ENCODE results near the gene TNRC6C.

Gene TNRC6C, protein sequence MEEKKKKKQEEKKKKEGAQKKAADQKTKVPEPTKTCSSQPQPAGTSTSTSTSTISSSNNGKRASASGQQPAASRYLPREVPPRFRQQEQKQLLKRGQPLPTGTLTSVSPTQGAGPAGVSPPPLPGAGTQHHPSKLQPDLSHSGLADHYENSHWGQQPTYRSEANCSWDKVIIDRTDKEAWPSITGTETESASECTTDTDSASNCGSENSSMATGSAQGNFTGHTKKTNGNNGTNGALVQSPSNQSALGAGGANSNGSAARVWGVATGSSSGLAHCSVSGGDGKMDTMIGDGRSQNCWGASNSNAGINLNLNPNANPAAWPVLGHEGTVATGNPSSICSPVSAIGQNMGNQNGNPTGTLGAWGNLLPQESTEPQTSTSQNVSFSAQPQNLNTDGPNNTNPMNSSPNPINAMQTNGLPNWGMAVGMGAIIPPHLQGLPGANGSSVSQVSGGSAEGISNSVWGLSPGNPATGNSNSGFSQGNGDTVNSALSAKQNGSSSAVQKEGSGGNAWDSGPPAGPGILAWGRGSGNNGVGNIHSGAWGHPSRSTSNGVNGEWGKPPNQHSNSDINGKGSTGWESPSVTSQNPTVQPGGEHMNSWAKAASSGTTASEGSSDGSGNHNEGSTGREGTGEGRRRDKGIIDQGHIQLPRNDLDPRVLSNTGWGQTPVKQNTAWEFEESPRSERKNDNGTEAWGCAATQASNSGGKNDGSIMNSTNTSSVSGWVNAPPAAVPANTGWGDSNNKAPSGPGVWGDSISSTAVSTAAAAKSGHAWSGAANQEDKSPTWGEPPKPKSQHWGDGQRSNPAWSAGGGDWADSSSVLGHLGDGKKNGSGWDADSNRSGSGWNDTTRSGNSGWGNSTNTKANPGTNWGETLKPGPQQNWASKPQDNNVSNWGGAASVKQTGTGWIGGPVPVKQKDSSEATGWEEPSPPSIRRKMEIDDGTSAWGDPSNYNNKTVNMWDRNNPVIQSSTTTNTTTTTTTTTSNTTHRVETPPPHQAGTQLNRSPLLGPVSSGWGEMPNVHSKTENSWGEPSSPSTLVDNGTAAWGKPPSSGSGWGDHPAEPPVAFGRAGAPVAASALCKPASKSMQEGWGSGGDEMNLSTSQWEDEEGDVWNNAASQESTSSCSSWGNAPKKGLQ (N-terminal part only)

DNA sequence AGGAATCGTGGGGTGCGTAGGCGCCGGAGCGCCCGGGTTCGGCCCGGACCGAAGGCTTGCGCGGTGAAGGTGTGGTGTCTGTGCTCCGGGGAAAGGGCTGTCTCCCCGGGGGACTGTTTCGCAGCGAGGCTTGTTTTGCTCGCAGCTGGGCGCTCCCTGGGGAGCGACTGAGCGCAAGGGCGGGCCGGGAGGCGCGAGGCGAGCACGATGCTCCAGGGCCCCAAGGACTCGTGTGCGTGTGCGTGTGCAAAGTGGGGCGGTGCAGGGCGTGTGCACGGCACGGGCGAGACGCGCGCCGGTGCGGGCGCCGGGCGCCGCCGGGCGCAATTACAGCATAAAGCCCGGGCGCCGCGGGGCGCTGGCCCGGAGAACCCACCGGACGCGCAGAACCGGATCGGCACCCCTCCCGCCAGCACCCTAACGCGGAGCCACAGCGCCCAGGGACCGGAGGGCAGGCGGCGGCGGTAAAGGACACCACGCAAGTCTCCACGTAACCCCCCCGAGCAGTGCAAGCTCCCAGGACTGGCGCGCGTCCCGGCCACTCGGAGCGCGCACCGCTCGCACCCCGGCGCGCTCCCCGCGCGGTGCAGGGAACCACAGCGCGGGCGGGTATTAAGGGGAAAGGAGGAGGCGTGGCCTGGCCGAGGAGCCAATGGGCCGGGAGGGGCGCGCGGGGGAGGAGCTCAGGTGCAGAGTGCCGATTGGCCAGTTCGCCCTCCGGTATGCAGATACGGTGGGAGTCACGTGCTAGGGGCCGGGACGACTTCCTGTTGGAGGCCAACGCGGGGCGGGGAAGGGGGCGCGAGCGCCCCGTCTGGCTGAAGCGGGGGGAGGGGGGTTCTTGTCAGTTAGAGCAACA, at the start of gene TNRC6C:
TNRC6C (plus strand) TSS at position 847 of the 859 bp plus-strand sequence. CDS start 45,504 bp downstream, outside the sequence.
- DNase-seq = peak; percentile 100

DNA sequence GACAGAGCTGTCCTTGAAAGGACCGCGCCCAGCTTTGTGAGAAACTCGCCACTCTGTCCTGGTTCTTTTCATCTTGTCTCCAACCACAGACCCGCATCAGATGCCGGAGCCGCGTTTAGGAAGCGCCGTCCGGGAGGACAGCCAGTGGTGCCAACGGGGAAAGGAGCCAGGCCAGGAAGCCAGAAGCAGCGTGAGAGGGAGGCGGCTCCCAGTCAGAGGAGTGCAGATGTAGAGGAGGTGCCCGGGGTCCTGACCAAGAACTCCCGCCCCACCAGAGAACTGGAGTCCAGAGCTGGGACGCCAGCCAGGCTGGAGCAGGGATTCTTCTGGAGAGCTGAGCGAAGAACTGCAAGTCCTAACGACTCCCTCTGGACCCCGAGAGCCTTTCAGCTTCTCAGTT, 49.3 kb upstream of the TNRC6C start:
- no peak for DNase-seq

DNA sequence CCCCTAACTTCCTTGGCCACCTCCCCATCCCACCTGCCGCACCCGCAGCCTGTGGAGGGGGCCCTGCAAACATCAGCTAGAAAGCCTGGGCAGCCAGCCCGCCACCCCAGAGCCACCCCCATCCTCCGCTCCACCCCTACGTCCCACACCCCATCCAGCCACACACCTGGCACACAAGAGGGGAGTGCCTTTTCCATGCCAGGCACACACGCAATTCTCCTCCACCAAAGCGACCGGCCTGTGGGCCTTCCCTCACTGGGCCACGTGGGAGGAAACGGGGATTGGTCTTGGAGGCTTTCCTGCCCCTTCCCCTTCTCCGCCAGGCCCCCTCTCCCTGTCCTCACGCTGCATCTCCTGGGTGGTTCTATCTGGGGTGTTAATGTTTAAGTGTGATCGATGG, 48.7 kb upstream of the TNRC6C start:
- no peak for DNase-seq

DNA sequence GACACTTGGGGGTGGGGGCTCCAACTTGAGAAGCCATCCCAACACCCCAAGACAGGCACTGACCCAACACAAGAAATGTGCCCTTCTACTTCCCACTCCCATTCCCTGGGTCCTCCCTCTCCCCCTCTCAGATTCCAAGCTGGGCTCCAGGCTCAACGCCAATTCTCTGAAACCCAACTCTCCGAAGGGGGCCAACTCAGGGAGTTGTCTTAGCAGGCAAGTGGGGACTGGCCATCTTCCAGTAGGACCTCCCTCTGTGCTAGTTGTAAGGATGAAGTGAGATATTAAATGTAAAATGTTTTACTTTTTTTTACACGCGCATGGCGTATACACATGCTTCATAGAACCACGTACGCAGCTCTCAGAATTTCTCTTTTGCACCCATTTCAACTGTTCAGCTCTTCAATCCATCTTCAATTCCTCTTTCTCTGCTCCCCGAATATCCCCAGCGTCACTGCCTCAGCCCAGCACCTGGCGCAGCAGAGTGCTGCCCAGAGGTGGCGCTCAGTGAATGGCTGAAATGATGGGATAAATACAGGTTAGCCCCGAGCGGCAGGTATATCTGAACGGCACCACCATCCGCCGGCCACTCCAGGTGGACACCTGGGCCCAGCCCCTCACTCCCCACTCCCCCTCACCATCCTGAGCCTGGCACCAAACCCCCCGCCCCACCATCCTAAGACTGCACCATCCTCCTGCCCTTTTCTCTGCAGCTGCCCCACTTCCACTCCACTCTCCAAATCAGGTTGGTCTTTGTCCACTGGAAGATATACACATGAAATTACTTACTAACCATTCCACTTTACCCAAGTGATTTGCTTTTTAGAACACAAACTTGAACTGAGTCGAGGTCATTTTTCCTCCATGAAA, 43.9 kb upstream of the TNRC6C start:
- no peak for DNase-seq

DNA sequence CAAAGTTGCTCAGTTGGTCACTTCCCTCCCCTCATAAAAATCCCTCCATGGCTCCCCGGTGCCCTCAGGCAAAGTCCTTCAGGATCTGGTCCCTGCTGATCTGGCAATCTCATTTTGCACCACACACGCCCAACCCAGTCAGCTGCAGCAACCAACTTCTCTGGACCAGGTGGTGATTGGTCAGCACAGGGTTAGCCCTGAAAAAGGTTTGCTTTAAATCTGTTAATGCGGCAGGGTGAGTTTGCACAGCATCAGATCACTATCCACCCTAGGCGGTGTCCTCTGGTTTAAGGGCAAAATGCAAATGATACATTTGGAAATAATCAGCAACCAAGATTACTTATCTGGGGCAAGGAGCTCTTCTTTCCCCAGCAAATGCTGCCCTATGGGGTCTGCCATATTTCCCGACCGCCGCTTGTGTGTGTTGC, 42.9 kb upstream of the TNRC6C start:
- DNase-seq = no peak

DNA sequence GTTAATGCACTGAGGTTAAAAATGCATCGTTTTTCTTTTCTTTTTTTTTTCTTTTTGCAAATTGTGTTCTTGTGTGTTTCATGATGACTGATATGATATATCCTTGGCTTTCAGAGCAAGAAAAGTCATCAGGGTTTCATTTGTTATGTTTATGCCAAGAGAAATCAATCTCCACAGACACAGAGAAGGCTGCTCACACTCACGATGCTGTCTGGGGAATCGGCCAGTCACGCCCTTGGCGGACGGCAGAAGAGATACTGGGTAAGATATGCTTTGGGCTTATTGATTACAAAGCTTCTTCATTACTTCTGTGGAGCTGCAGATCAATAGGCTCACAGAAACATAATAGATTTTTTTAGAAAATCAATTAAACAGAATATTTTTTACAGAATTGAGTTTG, 42.2 kb upstream of the TNRC6C start:
- DNase-seq = no peak

DNA sequence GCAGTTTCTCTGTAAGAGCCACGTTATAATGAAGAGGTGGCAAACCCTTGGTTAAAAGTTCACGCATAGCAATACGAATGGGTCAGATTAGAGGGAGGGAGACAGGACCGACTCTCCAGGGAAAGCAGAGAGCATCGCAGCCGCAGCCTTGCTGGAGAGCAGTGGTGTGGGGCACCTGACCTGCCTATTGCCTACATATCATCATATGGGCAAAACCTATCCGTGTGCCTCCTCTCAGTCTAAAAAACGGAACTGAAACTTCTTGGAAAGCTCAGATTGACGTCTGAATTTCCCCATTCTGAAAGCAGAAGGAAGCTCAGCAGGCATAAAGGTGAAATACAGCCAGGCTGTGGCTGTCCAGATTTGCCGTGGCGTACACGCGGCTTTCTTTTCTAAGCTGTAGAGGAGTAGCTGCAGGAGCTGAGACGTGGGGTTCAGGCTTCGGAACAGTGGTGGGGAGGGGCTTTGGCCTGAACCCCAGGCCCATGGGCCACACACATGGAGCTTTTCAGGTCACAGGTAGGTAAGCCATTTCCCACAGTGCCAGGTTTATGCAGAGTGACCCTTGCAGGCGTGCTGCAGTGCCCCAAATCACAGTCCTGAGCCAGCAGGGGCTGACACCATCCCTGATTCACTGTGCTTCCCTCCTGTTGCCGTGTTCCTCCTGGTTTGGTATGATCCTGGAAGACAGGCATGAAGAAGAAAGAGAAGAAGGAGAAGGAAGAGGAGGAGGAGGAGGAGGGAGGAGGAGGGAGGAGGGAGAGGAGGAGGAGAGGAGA, 41.6 kb upstream of the TNRC6C start:
- no peak for DNase-seq

DNA sequence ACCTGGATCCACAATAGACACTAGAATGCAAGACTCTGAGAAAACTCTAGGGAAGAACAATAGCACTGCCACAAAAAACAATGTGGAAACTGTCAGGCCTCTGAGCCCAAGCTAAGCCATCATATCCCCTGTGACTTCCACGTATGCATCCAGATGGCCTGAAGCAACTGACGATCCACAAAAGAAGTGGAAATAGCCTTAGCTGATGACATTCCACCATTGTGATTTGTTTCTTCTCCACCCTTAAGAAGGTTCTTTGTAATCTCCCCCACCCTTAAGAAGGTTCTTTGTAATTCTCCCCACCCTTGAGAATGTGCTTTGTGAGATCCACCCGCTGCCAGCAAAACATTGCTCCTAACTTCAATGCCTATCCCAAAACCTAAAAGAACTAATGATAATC, 39.2 kb upstream of the TNRC6C start:
- no peak for DNase-seq

DNA sequence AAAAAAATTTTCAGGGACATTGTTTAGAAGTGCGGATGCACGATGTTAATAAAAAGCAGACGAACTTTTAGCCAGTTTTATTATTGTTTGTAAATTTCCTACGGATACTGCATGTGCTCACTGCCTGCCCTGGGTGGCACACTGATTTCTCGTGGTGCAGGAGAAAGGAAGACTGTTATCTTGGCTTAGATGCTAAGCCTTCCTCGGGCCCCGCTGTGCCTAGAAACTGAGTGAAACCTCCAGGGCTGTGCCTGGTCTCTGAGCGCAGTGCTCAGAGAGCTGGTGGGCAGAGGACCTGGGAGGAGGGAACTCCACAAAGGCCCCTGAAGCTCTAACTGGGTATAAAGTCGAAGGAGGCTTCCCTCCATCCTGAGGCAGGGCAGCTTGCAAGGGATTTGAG, 35.4 kb upstream of the TNRC6C start:
- no peak for DNase-seq

DNA sequence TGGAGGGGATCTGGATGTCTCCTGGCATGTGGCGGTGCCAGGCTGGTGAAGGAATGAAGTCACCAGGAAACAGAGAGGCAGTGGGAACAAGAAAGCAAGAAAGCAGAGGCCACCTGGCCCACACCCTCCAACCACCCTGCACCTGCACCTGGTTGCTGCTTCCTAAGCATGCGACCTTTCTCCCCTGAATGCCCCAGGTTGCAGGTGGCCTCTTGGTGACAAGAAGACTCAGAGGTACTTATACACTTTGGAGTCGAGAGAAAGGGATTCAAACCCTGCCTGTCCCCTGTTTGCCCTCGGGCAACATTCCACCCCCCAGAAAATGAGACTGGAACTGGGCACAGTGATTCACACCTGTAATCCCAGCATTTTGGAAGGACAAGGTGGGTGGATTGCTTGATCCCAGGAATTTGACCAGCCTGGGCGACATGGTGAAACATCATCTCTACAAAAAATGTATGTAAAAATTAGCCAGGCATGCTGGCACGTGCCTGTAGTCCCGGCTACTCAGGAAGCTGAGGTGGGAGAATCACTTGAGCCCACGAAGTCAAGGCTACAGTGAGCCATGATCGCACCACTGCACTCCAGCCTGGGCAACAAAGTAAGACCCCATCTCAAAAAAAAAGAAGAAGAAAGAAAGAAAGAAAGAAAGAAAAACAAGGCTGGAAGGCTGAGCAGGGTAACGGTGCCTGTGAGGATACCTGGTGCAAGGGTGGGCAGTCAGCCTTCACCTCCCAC, 34.6 kb upstream of the TNRC6C start:
- no peak for DNase-seq

DNA sequence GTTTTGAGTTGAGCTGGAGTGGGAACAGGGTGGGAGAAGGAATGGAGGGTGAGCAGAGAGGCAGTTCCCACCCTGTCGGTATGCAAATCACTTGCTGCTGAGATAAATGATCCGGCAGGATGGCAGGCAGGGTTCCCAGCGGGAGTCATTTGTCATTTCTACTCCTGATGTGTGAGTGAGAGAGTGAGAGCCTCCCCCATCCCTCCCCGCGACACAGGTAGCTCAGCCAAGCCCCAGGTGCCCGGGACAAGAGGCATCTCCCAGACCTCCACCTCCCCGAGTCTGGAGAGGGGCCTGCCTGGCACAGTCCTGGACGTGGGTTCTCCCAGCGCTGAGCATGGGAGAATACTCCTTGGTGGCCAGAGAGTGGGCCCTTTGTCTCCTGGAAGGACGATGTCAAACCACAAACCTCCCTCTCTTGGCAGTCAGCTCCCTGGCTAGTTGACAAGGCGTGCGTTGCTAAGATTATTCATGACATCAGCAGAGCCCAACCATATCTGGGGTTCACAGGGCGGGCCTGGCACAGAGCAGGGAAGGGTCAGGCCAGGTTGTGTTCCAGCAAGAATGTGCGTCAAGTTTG, 33.7 kb upstream of the TNRC6C start:
- no peak for DNase-seq

DNA sequence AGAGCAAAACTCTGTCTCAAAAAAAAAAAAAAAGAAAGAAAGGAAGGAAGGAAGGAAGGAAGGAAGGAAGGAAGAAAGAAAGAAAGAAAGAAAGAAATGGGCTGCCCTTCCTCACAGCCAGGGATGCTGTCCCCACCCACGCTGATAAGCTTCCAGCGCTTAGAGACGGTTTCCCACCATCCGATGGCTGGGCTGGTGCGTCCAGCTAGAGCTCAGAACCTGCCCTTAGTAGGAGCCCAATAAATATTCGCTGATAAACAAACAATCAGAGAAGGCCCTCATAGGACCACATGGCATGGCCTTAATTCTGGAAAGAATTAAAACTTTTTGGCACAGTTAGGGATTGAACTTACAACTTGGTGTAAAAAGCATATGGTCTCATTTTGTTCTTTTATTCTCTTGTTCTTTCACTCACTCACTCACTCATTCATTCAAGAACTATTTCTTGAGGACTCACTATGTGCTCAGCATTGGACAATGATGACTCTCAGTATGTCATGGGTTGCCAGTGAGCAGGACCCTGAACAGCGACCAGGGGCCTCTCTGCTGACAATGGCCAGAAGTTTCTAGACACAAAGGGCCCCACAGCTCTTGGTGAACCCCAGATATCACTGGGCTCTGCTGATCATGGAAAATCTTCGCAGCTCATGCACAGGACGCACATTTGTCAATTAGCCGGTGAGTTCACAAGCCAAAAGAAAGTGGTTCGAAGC, 32.5 kb upstream of the TNRC6C start:
- no peak for DNase-seq

DNA sequence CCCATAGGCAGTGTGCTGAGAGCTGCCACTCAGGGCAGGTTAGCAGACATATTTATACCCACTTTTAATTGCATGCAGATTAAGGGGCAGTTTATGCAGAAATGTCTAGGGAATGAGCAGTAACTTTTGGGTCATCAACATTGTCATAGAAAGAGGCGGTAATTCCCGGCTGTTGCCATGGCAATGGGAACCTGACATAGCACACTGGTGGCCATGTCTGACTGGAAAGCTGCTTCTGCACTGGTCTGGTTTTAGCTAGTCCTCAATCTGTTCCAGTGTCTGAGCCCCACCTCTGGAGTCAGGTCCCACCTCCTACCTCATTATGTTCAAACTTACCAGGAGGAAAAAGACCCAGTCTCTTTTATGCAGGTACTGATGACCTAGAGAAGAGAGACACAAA, 31.5 kb upstream of the TNRC6C start:
- no peak for DNase-seq

DNA sequence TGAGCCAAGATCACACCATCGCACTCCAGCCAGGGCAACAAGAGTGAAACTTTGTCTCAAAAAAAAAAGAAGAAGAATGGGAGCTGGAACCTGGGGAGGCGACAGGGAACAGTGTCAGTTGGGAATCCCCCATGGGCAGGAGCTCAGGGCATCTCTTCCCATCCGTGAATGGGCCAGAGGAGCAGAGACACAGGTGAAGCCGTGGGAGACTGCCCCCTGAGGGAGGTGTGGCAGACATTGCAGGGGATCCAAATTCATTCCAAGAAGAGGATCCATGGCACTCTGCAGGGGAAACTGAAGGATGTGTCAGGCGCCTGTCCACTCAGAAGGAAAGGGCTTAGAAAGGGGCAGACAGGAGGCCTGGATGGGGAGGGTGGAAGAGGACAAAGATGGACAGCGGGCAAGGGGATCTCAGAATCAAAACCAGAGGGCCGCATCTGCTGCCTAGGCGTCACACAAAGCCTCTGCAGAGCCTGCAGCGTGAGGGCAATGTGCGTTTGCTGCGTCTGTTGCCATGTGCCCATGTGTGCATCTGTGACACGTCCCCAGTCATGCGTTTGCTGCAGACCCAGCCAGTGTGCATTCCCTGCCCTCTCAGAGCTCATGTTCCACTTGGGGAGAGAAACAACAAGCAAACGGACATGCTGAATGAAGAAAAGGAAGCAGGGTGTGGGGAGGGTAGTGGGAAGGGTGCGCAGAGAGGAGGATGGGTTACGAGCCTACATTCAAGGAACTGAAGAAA, 30.6 kb upstream of the TNRC6C start:
- no peak for DNase-seq

DNA sequence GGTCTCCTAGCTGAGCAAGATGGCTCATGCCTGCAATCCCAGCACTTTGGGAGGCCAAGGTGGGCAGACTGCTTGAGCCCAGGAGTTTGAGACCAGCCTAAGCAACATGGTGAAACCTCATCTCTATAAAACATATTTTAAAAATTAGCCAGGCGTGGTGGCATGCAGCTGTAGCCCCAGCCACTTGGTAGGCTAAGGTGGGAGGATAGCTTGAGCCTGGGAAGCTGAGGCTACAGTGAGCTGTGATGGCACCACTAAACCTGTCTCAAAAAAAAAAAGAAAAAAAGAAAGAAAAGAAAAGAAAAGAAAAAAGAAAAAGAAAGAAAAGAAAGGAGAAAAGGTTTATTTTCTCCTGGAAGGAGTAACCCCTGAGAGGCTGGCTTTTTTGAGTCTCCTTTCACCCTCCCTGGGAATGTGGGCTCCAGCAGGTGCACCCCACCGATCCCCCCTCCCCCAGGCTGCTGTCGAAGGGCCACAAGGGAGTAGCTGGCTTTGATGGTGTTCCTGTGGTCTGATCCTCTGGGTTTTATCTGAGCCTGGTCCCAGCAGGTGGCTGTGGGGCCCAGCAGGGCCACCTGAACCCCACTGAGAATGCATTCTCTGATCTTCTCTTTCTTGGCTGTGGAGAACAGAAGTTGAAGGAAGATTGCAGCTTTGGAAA, 29.9 kb upstream of the TNRC6C start:
- no peak for DNase-seq

DNA sequence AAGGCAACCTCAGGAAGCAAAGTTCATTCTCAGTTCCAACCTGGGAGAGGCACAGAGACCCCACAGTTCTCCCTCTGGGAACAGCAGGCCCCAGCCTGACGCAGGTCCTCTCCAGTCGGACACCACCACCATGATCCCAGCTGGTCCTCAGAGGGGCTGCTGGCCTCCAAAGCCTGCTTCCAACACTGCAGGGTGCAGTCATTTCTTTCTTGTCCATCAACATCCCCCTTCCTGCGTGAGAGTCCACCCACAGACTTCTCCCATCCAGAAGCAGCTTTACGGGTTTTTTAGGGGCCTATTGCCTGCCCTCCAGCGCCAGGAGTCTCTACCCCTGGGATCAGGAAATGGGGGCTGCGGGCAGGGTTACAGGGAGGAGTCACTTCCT, 29.3 kb upstream of the TNRC6C start:
- no peak for DNase-seq

DNA sequence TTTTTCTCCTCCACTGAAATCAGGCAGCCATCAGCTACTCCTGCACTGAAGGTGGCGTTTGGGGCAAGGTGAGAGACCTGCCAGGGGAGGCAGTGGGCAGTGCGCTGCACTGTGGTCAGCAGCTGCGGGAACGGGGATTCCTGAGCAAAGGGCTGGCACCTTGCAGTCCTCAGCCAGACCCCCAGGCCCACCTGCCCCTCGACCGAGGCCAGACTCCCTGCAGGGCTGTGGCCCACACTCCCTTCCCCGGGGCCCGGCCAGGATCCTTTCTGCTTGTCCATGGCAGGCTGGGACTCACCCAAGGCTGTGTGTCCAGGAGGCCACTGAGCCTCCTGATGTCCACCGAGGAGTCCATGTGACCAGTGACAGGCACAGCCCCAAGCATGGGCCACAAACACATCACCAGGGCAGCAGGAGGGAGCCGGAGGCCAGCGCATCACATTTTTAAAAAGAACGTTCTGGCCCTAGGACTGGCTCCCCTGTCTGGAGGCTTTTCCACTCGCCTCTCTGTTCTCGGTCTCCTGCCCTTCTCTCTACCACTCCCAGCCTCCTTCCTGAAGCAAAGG, 28.5 kb upstream of the TNRC6C start:
- no peak for DNase-seq
